NCI-H1092 treated with DMSO at 0.1 percent for 48 hours (cell line): ENCODE measurements around the gene AIFM2.
"Not testable (repeated sequence)": the region's sequence is repeated elsewhere in the genome, so short reads cannot be mapped to it uniquely, and the experiment has no call there.

ENCODE experiments used
- DNase-seq: peaks from one replicate; lab custom pipeline; 2025; lab: John Stamatoyannopoulos, UW

AIFM2 gene

GRCh38 chr10:70090951-70091350 is 41.7 kb downstream of the AIFM2 start:
- no peak for DNase-seq

GRCh38 chr10:70090013-70090412 is 42.6 kb downstream of the AIFM2 start:
- DNase-seq, result no peak

GRCh38 chr10:70088308-70088698 is 44.3 kb downstream of the AIFM2 start:
- DNase-seq, result no peak

- DNase-seq, result no peak
These were observed 44.9 kb downstream of the AIFM2 start for GRCh38 chr10:70087616-70088307.

GRCh38 chr10:70085975-70086613 is 46.5 kb downstream of the AIFM2 start:
- DNase-seq, result no peak

- no peak for DNase-seq
These were observed 48.4 kb downstream of the AIFM2 start for GRCh38 chr10:70084189-70084588.

GRCh38 chr10:70080789-70081188 is 51.8 kb downstream of the AIFM2 start:
- not testable (repeated sequence) for DNase-seq

GRCh38 chr10:70078937-70079336 is 53.7 kb downstream of the AIFM2 start:
- no peak for DNase-seq

GRCh38 chr10:70078329-70078728 is 54.3 kb downstream of the AIFM2 start:
- no peak for DNase-seq

GRCh38 chr10:70074971-70075370 is 57.7 kb downstream of the AIFM2 start:
- no peak for DNase-seq

GRCh38 chr10:70074165-70074564 is 58.5 kb downstream of the AIFM2 start:
- no peak for DNase-seq

GRCh38 chr10:70070834-70071233 is 61.8 kb downstream of the AIFM2 start:
- DNase-seq, result no peak

GRCh38 chr10:70069346-70069745 is 63.3 kb downstream of the AIFM2 start:
- DNase-seq, result no peak

GRCh38 chr10:70068925-70069324 is 63.7 kb downstream of the AIFM2 start:
- DNase-seq, result no peak

- no peak for DNase-seq
These were observed 65.0 kb downstream of the AIFM2 start for GRCh38 chr10:70067586-70067985.

GRCh38 chr10:70066190-70066589 is 66.4 kb downstream of the AIFM2 start:
- no peak for DNase-seq

GRCh38 chr10:70064486-70064885 is 68.1 kb downstream of the AIFM2 start:
- no peak for DNase-seq

- no peak for DNase-seq
These were observed 69.1 kb downstream of the AIFM2 start for GRCh38 chr10:70063418-70064098.
